ENCODE data around the gene CSRP3. TPM values are rescaled to one million over a fixed set of nuclear protein-coding genes. Genes with fewer than 3 reads are reported as not detected.

CSRP3 gene
- total and polyA plus RNA-seq, 9 of the 15 experiments (the other 6 are each of a cell fraction or from before 2014, with no cell fraction given) = 0.14 TPM; not detected in 8

GRCh38 chr11:19218216-19218615 is 16.4 kb upstream of the CSRP3 start:
- Histone ChIP-seq H3K4me1 (replicated peaks in 1 of 2; ENCODE audit: control insufficient read depth in 2 of 2, insufficient read depth in 2 of 2, low read length in 2 of 2) (peaks cover 0 to 4% of the 10 kb centered on the region in 2 experiments; a peak in 3 of 5 replicates), H2AFZ (ENCODE audit: low read depth, low read length) (no peak overlapping the region), H3K4me2 (ENCODE audit: insufficient read depth, low read length) (no peak overlapping the region), H4K20me1 (replicated peaks; ENCODE audit: control insufficient read depth, insufficient read depth, low read length) (no peaks in the 10 kb centered on the region), H3K9ac (ENCODE audit: insufficient read depth in 1 of 2, low read depth in 2 of 2, low read length in 2 of 2) (no peak overlapping the region), H3K9me3 (replicated peaks; ENCODE audit: control insufficient read depth, insufficient read depth, low read depth, low read length) (no peaks in the 10 kb centered on the region), H3K36me3 (ENCODE audit: control insufficient read depth, insufficient read depth, low read length) (no peaks in the 10 kb centered on the region; the same call in 1 of the 3 replicates), H3K4me3 (no peak overlapping the region), H3K79me2 (ENCODE audit: control insufficient read depth, insufficient read depth, low read length) (no peaks in the 10 kb centered on the region), H3K27ac (ENCODE audit: extremely low read depth, low read depth, low read length) (no peak overlapping the region), H3K27me3 (ENCODE audit: control insufficient read depth in 2 of 2, insufficient read depth in 2 of 2, low read length in 2 of 2) (peaks cover 23 to 24% of the 10 kb centered on the region in 2 experiments), H3K9me1 (ENCODE audit: control insufficient read depth, insufficient read depth, low read length) (no peaks in the 10 kb centered on the region)
- ATAC-seq (no peak), FAIRE-seq (no peak), DNase-seq (ENCODE audit: extremely low read depth in 1 of 4, low spot score in 3 of 4) (no peak)
- no TSS peak for BruUV-seq (replicated peaks)
- WGBS (ENCODE audit: insufficient coverage, low coverage, missing lambda C conversion rate) = 0% methylated on average over 3 of the region's 3 CpGs
- TF ChIP-seq SUPT5H (IDR thresholded peaks at IDR 0.05) (no peak), MIER1 (IDR thresholded peaks at IDR 0.05; ENCODE audit: low read depth) (no peak), SP2 (IDR thresholded peaks at IDR 0.05; ENCODE audit: extremely low read depth, low read depth, low read length, poor library complexity, severe bottlenecking) (no peak), GABPB2 (CRISPR knock-in tag; conservative IDR thresholded peaks at IDR 0.05) (no peak), HNRNPUL1 (IDR thresholded peaks at IDR 0.05; ENCODE audit: low read length) (no peak), ZNF274 (IDR thresholded peaks at IDR 0.05; ENCODE audit: borderline replicate concordance, low read depth, low read length) (no peak), THRAP3 (IDR thresholded peaks at IDR 0.05; ENCODE audit: borderline replicate concordance) (no peak), LEF1 (IDR thresholded peaks at IDR 0.05) (no peak)
- in situ Hi-C loops (cut with MboI) (no loop called here), intact Hi-C loops (cut with micrococcal nuclease) (loop anchor here (10.0 kb wide), 1 partner anchor 143 kb away; no protein-coding TSS in a partner anchor)
- CTCF ChIA-PET (ENCODE audit: low intra/inter-chr PET ratio) = no interaction called here
- POLR2A ChIA-PET = interaction anchor here (0.8 to 1.4 kb wide), 4 partner anchors 8 to 20 kb away, joined by 3 read pairs; no protein-coding TSS in a partner anchor
